NCI-H1930 (cell line): ENCODE results near the gene ZNF587.
"Not testable (repeated sequence)": the region's sequence is repeated elsewhere in the genome, so short reads cannot be mapped to it uniquely, and the experiment has no call there.

Experiments
- DNase-seq, 2 experiments: peaks; one replicate each; lab custom pipeline; 2025; lab: John Stamatoyannopoulos, UW

Gene ZNF587

DNA sequence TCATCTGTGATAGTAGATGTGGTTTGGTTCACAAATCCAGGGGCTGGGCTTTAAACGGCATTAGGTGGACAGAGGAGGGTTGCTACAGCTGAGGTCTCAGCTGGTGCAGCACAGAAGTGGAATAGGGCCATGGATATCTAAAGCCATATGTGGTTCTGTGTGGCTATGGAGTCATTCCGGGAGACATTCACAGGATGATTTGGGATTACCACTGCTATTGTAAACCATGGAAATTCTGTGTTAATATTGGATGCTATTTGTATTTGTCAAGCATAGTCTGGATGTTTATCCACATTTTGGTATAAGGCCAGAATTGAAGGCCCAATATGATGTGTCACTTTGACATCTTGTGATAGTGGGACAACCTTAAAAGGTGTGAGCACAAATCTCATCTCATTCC is 26.5 kb upstream of the ZNF587 start:
- not testable (repeated sequence) for DNase-seq

DNA sequence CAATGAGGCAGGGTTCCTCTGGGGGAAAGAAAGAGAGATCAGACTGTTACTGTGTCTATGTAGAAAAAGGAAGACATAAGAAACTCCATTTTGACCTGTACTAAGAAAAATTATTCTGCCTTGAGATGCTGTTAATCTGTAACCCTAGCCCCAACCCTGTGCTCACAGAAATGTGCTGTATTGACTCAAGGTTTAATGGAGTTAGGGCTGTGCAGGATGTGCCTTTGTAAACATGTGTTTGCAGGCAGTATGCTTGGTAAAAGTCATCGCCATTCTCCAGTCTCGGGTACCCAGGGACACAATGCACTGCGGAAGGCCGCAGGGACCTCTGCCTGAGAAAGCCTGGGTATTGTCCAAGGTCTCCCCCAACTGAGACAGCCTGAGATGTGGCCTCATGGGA is 26.1 kb upstream of the ZNF587 start:
- DNase-seq, result not testable (repeated sequence)

DNA sequence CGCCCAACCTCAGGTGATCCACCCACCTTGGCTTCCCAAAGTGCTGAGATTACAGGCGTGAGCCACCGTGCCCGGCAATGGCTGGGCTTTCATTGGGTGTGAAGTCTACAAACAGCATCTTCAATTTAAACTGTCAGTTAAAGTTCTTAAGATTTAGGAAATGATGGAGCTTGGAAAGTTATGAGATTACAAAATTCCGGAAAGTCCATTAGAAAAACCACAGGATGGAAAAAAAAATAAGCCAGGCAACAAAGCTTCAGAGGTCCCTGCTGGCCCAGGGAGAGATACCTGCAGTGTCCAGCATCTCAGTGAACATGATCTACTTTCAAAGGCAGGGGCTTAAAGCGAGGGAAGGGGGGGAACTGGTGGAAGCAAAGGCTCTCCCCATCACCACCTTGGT is 24.1 kb upstream of the ZNF587 start:
- DNase-seq, result no peak

DNA sequence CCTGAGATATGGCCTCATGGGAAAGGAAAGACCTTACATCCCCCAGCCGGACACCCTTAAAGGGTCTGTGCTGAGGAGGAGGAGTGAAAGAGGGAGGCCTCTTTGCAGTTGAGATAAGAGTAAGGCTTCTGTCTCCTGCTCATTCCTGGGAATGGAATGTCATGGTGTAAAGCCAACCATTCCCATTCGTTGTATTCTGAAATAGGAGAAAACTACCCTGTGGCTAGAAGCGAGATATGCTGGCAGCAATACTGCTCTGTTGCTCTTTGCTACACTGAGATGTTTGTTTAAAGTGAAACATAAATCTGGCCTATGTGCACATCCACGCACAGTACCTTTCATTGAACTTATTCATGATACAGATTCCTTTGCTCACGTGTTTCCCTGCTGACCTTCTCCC is 20.3 kb upstream of the ZNF587 start:
- DNase-seq, result no peak

DNA sequence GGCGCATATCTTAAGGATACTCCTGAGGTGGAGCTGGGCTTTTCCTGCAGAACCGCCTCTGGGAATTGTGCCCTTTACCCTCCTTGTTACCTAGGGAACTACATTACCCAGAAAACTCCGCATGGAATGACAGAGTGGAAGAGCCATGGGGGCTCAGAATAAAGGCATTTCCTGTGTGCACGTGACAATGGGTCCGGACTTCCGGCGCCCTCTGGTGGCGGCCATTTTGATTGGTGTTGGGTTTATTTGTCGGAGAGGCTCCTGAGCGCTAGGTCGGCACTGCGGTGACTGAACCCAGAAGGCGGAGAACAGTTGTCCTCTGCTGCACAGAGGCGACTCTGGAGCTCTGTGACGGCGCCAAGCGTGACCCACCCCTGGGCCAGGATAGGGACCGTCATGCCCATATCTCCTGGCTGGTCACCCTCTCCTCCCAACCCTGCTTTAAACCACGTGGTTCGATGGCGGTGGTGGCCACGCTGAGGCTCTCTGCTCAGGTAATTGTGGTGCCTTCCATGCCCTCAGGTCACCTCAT is 19.5 kb upstream of the ZNF587 start, which contains the start of gene ZNF587B:
Gene ZNF587B, plus strand, starts transcription at position 229 of the 532 bp plus-strand sequence. Its CDS starts 230 bp downstream, at position 459.
- peak; percentile 29 to 40 for DNase-seq

DNA sequence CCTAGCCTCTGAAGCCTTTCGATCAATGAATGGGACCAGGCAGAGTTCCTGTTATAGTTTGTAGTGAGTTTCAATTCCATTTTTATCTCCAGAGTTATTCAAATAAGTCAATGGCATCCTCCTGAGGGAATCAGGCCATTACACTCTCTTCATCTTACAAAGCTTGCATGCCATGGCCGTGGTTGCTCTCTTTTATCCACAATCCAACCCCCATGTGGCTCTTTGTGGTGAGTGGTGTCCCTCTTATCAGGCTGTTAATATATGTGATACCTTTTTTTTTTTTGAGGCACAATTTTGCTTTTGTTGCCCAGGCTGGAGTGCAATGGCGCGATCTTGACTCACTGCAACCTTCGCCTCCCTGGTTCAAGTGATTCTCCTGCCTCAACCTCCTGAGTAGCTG is 12.7 kb upstream of the ZNF587 start:
- not testable (repeated sequence) for DNase-seq

DNA sequence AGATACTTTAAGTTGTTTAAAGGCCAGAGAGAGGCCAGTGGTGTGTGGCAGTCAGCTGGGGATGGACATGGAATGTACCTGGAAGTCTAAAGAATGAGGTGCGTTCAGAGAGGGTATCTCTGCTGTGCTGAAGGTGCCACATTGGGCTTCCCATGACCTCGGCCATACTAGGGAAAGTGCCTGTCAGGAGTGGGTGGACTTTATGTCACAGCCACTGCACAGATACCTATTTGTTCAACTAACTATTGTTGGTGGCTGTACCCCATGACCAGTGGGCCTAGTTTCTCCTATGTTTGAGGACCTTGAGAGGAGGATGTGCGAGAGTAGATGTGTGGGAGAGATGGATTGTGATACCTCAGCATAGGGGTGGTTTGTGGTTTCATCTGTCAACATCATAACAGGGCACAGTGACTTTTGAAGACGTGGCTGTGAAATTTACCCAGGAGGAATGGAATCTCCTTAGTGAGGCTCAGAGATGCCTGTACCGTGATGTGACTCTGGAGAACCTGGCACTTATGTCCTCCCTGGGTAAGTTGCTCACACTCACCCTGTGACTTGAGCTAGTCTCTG is 11.0 kb upstream of the ZNF587 start:
- DNase-seq, result not testable (repeated sequence)

DNA sequence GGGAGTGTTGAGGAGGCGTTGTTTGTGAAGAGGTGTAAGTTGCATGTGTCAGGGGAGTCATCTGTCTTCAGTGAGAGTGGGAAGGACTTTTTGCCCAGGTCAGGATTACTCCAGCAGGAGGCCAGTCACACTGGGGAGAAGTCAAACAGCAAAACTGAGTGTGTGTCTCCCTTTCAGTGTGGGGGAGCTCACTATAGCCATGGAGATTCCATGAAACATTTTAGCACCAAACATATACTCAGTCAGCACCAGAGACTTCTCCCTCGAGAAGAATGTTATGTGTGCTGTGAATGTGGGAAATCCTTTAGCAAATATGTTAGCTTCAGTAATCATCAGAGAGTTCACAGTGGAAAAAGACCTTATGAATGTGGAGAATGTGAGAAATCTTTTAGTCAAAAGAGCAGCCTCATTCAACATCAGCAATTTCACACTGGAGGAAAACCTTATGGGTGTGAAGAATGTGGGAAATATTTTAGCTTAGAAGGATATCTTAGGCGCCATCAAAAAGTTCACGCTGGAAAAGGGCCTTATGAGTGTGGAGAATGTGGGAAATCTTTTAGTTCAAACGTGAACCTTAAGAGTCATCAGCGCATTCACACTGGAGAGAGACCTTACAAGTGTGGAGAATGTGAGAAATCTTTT is 8.4 kb upstream of the ZNF587 start:
- no peak for DNase-seq

DNA sequence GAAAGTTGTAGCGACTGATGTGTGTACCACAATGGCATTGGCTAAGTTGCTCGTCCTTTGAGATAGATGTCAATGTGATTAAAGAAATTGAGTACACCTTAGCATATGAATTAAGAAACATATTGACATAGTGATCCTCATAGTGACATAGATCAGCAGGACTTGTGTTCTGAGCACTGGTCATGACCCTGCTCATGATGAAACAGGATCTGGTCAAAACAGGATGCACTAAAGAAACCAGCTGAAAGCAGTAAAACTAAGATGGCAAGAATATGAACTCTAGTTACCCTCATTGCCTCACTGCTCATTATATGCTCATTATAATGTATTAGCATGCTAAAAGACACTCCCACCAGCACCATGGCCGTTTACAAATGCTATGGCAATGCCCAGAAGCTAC is 2.5 kb upstream of the ZNF587 start:
- DNase-seq, result not testable (repeated sequence)

DNA sequence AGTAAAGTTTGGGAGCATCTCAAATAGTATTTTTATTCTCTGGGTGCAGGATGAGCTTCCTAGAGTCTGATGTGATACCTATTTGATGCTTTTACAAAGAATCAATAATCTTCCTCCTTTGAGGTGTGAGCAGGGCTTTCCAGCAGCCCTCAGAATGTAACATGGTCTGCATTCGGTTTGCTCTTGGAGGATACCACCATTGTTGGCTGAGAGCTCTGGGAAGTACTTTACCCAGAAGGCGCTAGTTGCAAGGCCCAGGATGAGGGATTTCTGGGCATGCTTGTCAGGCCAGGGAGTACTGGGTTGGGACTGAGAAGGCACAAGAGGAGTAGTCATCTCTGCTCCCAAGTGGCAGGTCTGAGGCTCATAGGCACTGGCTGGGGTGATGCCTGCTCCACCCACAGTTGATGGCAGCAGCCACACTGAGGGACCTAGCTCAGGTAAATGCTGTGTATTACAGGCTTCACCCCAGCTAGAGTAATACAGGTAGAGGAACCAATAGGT is 445 bp upstream of the ZNF587 start:
- not testable (repeated sequence) for DNase-seq

DNA sequence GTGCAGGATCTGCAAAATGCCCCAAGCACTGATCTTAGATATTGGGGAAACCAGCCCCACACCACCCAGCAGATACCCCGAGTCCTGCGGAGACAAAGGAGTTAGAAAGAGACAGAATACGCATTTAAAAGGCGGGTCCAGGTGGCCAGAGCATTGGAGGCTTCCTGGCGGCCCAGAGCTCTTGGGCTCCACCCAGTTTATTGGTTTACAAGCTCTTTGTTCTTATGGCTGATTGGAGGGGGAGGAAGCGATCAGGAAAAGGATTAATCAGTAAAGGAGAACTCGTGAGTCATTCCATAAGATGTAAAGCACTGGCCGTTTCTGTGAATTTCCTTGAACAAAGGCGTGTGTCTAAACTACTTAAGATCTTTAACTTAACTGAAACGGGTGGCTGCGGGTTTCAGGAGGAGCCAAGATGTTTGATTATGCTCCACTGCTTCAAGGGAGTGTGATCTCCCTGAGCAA is 926 bp downstream of the ZNF587 start:
- DNase-seq, result no peak

DNA sequence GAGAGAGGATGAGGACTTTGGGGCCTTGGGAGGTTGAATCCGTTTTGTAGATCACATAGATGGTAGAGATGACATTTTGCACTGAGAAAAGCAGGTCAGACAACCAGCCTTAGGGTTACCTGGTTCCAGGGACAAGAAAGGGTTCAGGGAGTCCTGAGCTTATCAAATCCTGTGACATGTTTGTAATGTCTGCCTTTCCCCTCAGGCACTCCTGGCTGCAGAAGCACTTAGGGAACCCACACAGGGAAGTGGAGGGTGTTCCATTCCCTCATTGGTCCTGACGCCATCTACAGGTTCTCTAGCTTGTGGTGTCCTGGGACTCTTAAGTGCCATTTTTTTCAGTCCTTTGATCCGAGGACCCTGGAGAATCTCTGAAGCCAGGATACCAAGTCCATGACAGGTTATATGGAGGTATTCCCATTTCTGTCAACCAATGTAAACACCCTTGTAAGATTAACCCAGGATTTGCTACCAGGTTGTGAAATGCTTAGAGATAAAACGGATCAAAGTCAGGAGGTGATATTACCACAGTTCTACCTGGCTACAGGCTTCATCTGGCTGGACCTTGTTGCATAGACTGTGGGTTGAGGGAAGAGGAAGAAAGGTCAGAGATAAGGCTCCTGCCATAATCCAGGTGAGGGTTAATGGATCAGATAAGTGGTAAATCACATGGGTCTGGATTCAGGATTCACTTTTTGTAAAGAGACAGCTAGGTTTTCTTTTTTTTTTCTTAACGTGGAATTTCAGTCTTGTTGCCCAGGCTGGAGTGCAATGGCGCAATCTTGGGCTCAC is 2.3 kb downstream of the ZNF587 start:
- DNase-seq, result not testable (repeated sequence)

DNA sequence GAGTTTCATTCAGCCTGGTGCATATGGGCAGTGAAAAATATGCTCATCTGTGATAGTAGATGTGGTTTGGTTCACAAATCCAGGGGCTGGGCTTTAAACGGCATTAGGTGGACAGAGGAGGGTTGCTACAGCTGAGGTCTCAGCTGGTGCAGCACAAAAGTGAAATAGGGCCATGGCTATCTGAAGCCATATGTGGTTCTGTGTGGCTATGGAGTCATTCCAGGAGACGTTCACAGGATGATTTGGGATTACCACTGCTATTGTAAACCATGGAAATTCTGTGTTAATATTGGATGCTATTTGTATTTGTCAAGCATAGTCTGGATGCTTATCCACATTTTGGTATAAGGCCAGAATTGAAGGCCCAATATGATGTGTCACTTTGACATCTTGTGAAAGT is 4.5 kb downstream of the ZNF587 start:
- not testable (repeated sequence) for DNase-seq

DNA sequence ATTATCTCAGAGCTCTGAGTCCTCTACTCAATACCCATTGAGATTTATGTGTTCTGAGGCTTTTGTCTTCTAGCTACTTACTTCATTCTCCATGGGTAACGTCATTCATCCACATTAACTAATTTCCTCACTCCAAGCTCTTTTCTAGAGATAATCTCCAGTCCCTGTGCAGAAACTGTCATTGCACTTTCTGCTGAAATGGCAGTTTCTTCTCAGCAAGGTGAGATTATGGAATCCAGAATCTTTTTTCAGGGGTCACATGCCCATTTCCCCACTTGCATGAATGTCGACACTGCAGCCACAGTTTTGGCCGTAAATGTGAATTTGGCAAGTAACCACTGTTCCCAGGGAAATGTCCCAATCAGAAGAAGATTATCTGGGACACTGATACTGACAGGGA is 12.7 kb downstream of the ZNF587 start:
- not testable (repeated sequence) for DNase-seq

DNA sequence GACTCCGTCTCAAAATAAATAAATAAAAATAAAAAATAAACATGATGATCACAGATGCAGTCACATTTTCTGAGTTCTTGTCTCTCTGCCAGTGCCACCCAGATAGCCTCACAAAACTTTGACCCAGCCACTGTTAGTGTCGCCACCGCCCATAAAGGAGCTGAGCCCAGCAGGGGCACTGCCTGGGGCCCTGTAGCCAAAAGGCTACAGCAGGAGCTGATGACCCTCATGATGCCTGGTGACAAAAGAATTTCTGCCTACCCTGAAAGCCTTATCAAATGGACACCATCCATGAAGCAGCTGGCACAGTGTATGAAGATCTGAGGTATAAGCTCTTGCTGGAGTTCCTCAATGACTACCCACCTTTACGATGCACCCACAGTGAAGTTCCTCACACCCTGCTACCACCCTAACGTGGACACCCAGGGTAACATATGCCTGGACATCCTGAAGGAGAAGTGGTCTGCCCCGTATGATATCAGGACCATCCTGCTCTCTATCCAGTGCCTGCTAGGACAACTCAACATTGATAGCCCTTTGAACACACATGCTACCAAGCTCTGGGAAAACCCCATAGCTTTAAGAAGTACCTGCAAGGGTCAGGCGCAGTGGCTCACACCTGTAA is 18.3 kb downstream of the ZNF587 start:
- no peak for DNase-seq

DNA sequence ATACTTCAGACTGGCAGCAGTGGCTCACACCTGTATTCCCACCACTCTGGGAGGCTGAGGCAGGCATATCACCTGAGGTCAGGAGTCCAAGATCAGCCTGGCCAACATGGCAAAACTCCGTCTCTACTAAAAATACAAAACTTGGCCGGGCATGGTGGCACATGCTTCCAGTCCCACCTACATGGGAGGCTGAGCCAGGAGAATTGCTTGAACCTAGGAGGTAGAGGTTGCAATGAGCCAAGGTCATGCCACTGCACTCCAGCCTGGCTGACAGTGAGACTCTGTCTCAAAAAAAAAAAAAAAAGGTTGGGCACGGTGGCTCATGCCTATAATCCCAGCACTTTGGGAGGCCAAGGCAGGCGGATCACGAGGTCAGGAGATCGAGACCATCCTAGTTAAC is 20.0 kb downstream of the ZNF587 start:
- DNase-seq, result not testable (repeated sequence)

DNA sequence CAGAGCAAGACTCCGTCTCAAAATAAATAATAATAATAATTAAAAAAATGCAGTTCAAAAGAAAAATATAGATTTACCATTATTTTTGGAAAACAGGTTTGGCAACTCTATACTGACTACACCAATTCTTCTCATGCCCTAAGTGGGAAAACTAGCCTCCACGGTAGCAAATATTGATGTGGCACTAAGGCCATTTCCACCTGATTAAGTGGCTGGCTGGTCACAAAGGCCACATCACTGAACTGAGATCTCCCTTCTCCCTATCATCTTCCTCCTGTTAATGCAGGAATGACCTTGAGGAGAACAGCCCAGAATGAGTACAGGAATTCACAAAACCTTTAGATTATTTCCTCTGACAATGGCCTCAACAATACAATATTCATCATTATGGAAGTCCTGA is 20.6 kb downstream of the ZNF587 start:
- no peak for DNase-seq

DNA sequence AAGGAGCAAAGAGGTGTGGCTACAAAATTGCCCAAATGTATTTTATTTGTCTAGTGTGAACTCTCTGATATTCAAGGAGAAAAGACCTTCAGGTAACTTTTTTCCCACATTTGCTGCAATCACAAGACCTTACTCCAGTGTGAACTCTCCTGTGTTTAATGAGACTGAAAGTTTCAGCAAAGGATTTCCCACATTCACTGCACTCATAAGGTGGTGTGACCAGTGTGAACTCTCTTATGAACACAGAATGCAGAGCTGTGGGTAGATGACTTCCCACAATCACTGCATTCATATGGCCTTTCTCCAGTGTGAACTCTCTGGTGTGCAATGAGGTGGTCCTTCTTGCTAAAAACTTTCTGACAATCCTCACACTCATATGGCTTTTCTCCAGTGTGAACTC is 22.8 kb downstream of the ZNF587 start:
- no peak for DNase-seq

DNA sequence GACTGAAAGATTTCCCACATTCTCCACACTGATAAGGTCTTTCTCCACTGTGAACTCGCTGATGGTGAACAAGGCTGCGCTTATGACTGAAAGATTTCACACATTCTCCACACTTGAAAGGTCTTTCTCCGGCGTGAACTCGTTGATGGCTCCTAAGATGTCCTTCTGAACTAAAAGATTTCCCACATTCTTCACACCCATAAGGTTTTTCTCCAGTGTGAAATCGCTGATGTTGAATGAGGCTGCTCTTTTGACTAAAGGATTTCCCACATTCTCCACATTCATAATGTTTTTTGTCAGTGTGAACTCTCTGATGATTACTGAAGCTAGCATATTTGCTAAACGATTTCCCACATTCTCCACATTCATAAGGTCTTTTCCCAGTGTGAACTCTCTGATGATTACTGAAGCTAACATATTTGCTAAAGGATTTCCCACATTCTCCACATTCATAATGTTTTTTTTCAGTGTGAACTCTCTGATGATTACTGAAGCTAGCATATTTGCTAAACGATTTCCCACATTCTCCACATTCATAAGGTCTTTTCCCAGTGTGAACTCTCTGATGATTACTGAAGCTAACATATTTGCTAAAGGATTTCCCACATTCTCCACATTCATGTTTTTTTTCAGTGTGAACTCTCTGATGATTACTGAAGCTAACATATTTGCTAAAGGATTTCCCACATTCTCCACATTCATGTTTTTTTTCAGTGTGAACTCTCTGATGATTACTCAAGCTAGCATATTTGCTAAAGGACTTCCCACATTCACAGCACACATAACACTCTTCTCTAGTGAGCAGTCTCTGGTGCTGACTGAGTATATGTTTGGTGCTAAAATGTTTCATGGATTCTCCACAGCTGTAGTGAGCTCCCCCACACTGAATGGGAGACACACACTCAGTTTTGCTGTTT is 24.5 kb downstream of the ZNF587 start:
- DNase-seq, result not testable (repeated sequence)

DNA sequence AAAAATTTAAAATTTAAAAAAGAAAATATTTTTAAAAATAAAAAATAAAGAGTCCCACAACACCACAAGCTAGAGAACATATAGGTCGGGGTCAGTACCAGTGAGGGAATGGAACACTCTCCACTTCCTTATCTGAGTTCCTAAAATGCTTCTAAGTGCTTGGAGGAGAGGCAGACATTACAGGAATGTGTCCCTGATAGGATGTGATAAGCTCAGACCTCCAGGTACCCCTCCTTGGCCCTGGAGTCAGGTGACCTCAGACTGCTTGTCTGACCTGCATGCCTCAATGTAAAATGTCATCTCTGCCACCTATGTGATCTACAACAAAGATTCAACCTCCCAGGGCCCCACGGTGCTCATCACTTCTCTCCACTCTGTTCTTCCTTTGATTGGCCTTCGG is 36.4 kb downstream of the ZNF587 start:
- DNase-seq, result no peak
